ENCODE measurements around the gene FGF14. TPM values are rescaled to one million over a fixed set of nuclear protein-coding genes. Genes with fewer than 3 reads are reported as not detected.

Gene FGF14
- total RNA-seq, 1 donor from 2014 or later, result 2.9 TPM

- intact Hi-C loops (cut with micrococcal nuclease), result no loop called here
- no peak for TF ChIP-seq CTCF (IDR thresholded peaks at IDR 0.05; ENCODE audit: borderline replicate concordance)
- peaks cover 3% of the 10 kb centered on the region for H3K9me3 ChIP-seq (replicated peaks)
- no peak for DNase-seq
- H3K27me3 ChIP-seq (ENCODE audit: low read depth), result no peaks in the 10 kb centered on the region
- no peak overlapping the region for H3K27ac ChIP-seq (replicated peaks)
- H3K4me3 ChIP-seq, result no peak overlapping the region
- H3K36me3 ChIP-seq, result no peaks in the 10 kb centered on the region
- H3K4me1 ChIP-seq, result no peaks in the 10 kb centered on the region
Measured at GRCh38 chr13:102170305-102170704, 231.5 kb downstream of the FGF14 start.

- H3K36me3 ChIP-seq, result no peaks in the 10 kb centered on the region
- intact Hi-C loops (cut with micrococcal nuclease), result no loop called here
- TF ChIP-seq CTCF (IDR thresholded peaks at IDR 0.05; ENCODE audit: borderline replicate concordance), result no peak
- no peaks in the 10 kb centered on the region for H3K9me3 ChIP-seq (replicated peaks)
- H3K27ac ChIP-seq (replicated peaks), result no peak overlapping the region
- no peaks in the 10 kb centered on the region for H3K4me1 ChIP-seq
- no peak for DNase-seq
- no peaks in the 10 kb centered on the region for H3K27me3 ChIP-seq (ENCODE audit: low read depth)
- H3K4me3 ChIP-seq, result no peak overlapping the region
Measured at GRCh38 chr13:102169471-102170015, 232.3 kb downstream of the FGF14 start.

- no peak for DNase-seq
- Histone ChIP-seq H3K9me3 (replicated peaks) (no peaks in the 10 kb centered on the region), H3K27ac (replicated peaks) (no peak overlapping the region), H3K4me1 (no peaks in the 10 kb centered on the region), H3K27me3 (ENCODE audit: low read depth) (no peaks in the 10 kb centered on the region), H3K36me3 (no peaks in the 10 kb centered on the region), H3K4me3 (no peak overlapping the region)
- intact Hi-C loops (cut with micrococcal nuclease), result no loop called here
- no peak for TF ChIP-seq CTCF (IDR thresholded peaks at IDR 0.05; ENCODE audit: borderline replicate concordance)
Measured at GRCh38 chr13:102152790-102153189, 249.1 kb downstream of the FGF14 start.

- TF ChIP-seq CTCF (IDR thresholded peaks at IDR 0.05; ENCODE audit: borderline replicate concordance), result no peak
- intact Hi-C loops (cut with micrococcal nuclease), result no loop called here
- no peak for DNase-seq
Measured at GRCh38 chr13:102147353-102147752, 254.5 kb downstream of the FGF14 start.

GRCh38 chr13:102145750-102146149 is 256.1 kb downstream of the FGF14 start:
- H3K36me3 ChIP-seq, result no peaks in the 10 kb centered on the region

More at GRCh38 chr13:102147353-102147752, 254.5 kb downstream of the FGF14 start:
- Histone ChIP-seq H3K4me3 (no peak overlapping the region), H3K36me3 (no peaks in the 10 kb centered on the region), H3K27me3 (ENCODE audit: low read depth) (no peaks in the 10 kb centered on the region), H3K4me1 (no peaks in the 10 kb centered on the region), H3K9me3 (replicated peaks) (no peaks in the 10 kb centered on the region), H3K27ac (replicated peaks) (no peak overlapping the region)

More at GRCh38 chr13:102145750-102146149, 256.1 kb downstream of the FGF14 start:
- H3K27me3 ChIP-seq (ENCODE audit: low read depth), result no peaks in the 10 kb centered on the region
- no peaks in the 10 kb centered on the region for H3K9me3 ChIP-seq (replicated peaks)
- intact Hi-C loops (cut with micrococcal nuclease), result no loop called here
- no peaks in the 10 kb centered on the region for H3K4me1 ChIP-seq
- DNase-seq, result no peak
- H3K4me3 ChIP-seq, result no peak overlapping the region
- TF ChIP-seq CTCF (IDR thresholded peaks at IDR 0.05; ENCODE audit: borderline replicate concordance), result no peak
- no peak overlapping the region for H3K27ac ChIP-seq (replicated peaks)
